Measurements from ENCODE around the gene ZNF660. TPM values are rescaled to one million over a fixed set of nuclear protein-coding genes. Genes with fewer than 3 reads are reported as not detected.
A peak's percentile ranks its signal among the peaks of the same experiment; 100 is the strongest.

ZNF660 gene
- total and polyA plus RNA-seq, 9 of the 15 experiments (the other 6 are each of a cell fraction or from before 2014, with no cell fraction given), result 0.06 to 0.65 (median 0.17) TPM

- TF ChIP-seq ZNF830 (CRISPR knock-in tag; IDR thresholded peaks at IDR 0.05), result no peak
- no peak for TF ChIP-seq ID3 (CRISPR knock-in tag; IDR thresholded peaks at IDR 0.05)
- TF ChIP-seq ID3 (tag; IDR thresholded peaks at IDR 0.05), result peak; percentile 43; the same call in 1 of the 2 replicates
- no peak for TF ChIP-seq GATAD2A (IDR thresholded peaks at IDR 0.05)
- peak; percentile 55 for TF ChIP-seq NR2C1 (IDR thresholded peaks at IDR 0.05)
- peak; percentile 66 for TF ChIP-seq NR2C1 (tag; IDR thresholded peaks at IDR 0.05)
- TF ChIP-seq ETV5 (CRISPR knock-in tag; IDR thresholded peaks at IDR 0.05; ENCODE audit: low read depth), result peak; percentile 43
- TF ChIP-seq SMARCC2 (IDR thresholded peaks at IDR 0.05; ENCODE audit: low read depth), result no peak
- TF ChIP-seq CSDE1 (IDR thresholded peaks at IDR 0.05), result no peak
- TF ChIP-seq RBM14 (IDR thresholded peaks at IDR 0.05; ENCODE audit: borderline replicate concordance, insufficient read depth, low read depth, low read length), result no peak
- no peak; a peak in 1 of 4 replicates for TF ChIP-seq SRF (CRISPR knock-in tag; IDR thresholded peaks at IDR 0.05)
- TF ChIP-seq PBX2 (CRISPR knock-in tag; IDR thresholded peaks at IDR 0.05; ENCODE audit: low read depth), result no peak
- TF ChIP-seq PBX2 (tag; conservative IDR thresholded peaks at IDR 0.05; ENCODE audit: low read depth), result no peak
- TF ChIP-seq ATF7 (IDR thresholded peaks at IDR 0.05), result peak; percentile 70
- no peak for TF ChIP-seq KAT8 (IDR thresholded peaks at IDR 0.05; ENCODE audit: low read depth)
- no peak for TF ChIP-seq POU5F1 (IDR thresholded peaks at IDR 0.05; ENCODE audit: borderline replicate concordance, low read depth, low read length, partially characterized antibody)
- TF ChIP-seq ZBTB33 (CRISPR knock-in tag; IDR thresholded peaks at IDR 0.05), result 0 out of 2 replicates have a peak, but pooled peaks have one; percentile 45
- peak; percentile 22; the same call in 1 of the 2 replicates for TF ChIP-seq NFE2 (IDR thresholded peaks at IDR 0.05; ENCODE audit: low read depth)
- TF ChIP-seq ZNF277 (CRISPR knock-in tag; IDR thresholded peaks at IDR 0.05; ENCODE audit: borderline replicate concordance), result no peak
- TF ChIP-seq RBM25 (IDR thresholded peaks at IDR 0.05; ENCODE audit: low read depth, low read length, severe bottlenecking), result no peak
- TF ChIP-seq MAZ (CRISPR knock-in tag; conservative IDR thresholded peaks at IDR 0.05 in 1 of 2, IDR thresholded peaks at IDR 0.05 in 1 of 2), result peak; percentile 70 to 87
- TF ChIP-seq ZNF134 (CRISPR knock-in tag; conservative IDR thresholded peaks at IDR 0.05), result no peak
- no peak for TF ChIP-seq KDM1A (IDR thresholded peaks at IDR 0.05)
Observed at GRCh38 chr3:44648564-44649229, 63.9 kb downstream of the ZNF660 start, which contains the start of gene ZNF35 (continued).
